Measurements from ENCODE around the gene GET3. TPM values are rescaled to one million over a fixed set of nuclear protein-coding genes. Genes with fewer than 3 reads are reported as not detected.

The GET3 gene
- total and polyA plus RNA-seq, 2 of the 13 experiments (the other 11 are each of a cell fraction or from before 2014, with no cell fraction given) = 57.7 to 59.4 TPM

- peak; percentile 76 for TF ChIP-seq ZNF331 (CRISPR knock-in tag; IDR thresholded peaks at IDR 0.05)
- peak; percentile 75 for TF ChIP-seq HDAC2 (CRISPR knock-in tag; IDR thresholded peaks at IDR 0.05)
- no peak for TF ChIP-seq ZFYVE20 (CRISPR knock-in tag; IDR thresholded peaks at IDR 0.05; ENCODE audit: borderline replicate concordance, low read depth)
- TF ChIP-seq ZNF12 (CRISPR knock-in tag; IDR thresholded peaks at IDR 0.05) = no peak
- TF ChIP-seq TBL1XR1 (IDR thresholded peaks at IDR 0.05; ENCODE audit: borderline replicate concordance, low read length, partially characterized antibody) = peak; percentile 84
- TF ChIP-seq JUND (CRISPR knock-in tag; IDR thresholded peaks at IDR 0.05) = 0 out of 2 replicates have a peak, but pooled peaks have one; percentile 53
- no peak for TF ChIP-seq TCF12 (IDR thresholded peaks at IDR 0.05)
- TF ChIP-seq TCF12 (CRISPR knock-in tag; IDR thresholded peaks at IDR 0.05) = no peak
- TF ChIP-seq HMGA1 (CRISPR knock-in tag; conservative IDR thresholded peaks at IDR 0.05) = no peak
- TF ChIP-seq ZNF816 (CRISPR knock-in tag; IDR thresholded peaks at IDR 0.05; ENCODE audit: borderline replicate concordance) = peak; percentile 52; the same call in 1 of the 2 replicates
- TF ChIP-seq JARID2 (CRISPR knock-in tag; IDR thresholded peaks at IDR 0.05; ENCODE audit: insufficient replicate concordance) = no peak
- no peak for TF ChIP-seq ZNF121 (CRISPR knock-in tag; IDR thresholded peaks at IDR 0.05)
- TF ChIP-seq TMF1 (CRISPR knock-in tag; IDR thresholded peaks at IDR 0.05; ENCODE audit: low read depth) = peak; percentile 19; the same call in 1 of the 2 replicates
- no peak for TF ChIP-seq GLI4 (CRISPR knock-in tag; IDR thresholded peaks at IDR 0.05; ENCODE audit: borderline replicate concordance)
- 0 out of 2 replicates have a peak, but pooled peaks have one; percentile 18 for TF ChIP-seq ZNF343 (CRISPR knock-in tag; IDR thresholded peaks at IDR 0.05)
- TF ChIP-seq ZFP37 (CRISPR knock-in tag; IDR thresholded peaks at IDR 0.05; ENCODE audit: borderline replicate concordance) = 0 out of 2 replicates have a peak, but pooled peaks have one; percentile 43
- peak; percentile 61; the same call in 1 of the 2 replicates for TF ChIP-seq ZNF782 (CRISPR knock-in tag; IDR thresholded peaks at IDR 0.05; ENCODE audit: borderline replicate concordance)
- TF ChIP-seq ELF3 (CRISPR knock-in tag; IDR thresholded peaks at IDR 0.05) = peak; percentile 58; the same call in 1 of the 2 replicates
- TF ChIP-seq ZNF776 (CRISPR knock-in tag; IDR thresholded peaks at IDR 0.05) = no peak
- peak; percentile 79; the same call in 1 of the 2 replicates for TF ChIP-seq POLR2G (IDR thresholded peaks at IDR 0.05; ENCODE audit: low read depth, low read length)
- peak; percentile 95 for TF ChIP-seq GATAD1 (CRISPR knock-in tag; IDR thresholded peaks at IDR 0.05)
- peak; percentile 95 for TF ChIP-seq GTF2F1 (IDR thresholded peaks at IDR 0.05; ENCODE audit: low read length)
- TF ChIP-seq ZNF576 (CRISPR knock-in tag; IDR thresholded peaks at IDR 0.05) = no peak
- TF ChIP-seq ZNF639 (CRISPR knock-in tag; conservative IDR thresholded peaks at IDR 0.05) = 0 out of 2 replicates have a peak, but pooled peaks have one; percentile 19
- TF ChIP-seq PHF8 (CRISPR knock-in tag; IDR thresholded peaks at IDR 0.05) = peak; percentile 57; the same call in 1 of the 2 replicates
- TF ChIP-seq SIN3A (IDR thresholded peaks at IDR 0.05; ENCODE audit: borderline replicate concordance, low read depth, low read length) = peak; percentile 93
- no peak for TF ChIP-seq ZBTB34 (CRISPR knock-in tag; IDR thresholded peaks at IDR 0.05)
- TF ChIP-seq NONO (IDR thresholded peaks at IDR 0.05) = no peak
- 0 out of 2 replicates have a peak, but pooled peaks have one; percentile 29 for TF ChIP-seq NONO (CRISPR knock-in tag; conservative IDR thresholded peaks at IDR 0.05)
These were observed 14.5 kb upstream of the GET3 start (continued) for GRCh38 chr19:12722566-12723380.

Data from HepG2 (cell line).